Measurements from ENCODE around the gene JOSD1. TPM values are rescaled to one million over a fixed set of nuclear protein-coding genes. Genes with fewer than 3 reads are reported as not detected.
A peak's percentile ranks its signal among the peaks of the same experiment; 100 is the strongest.

The JOSD1 gene
- total RNA-seq, 6 experiments from 2014 or later: 13.0 to 32.2 (median 21.7) TPM

DNA sequence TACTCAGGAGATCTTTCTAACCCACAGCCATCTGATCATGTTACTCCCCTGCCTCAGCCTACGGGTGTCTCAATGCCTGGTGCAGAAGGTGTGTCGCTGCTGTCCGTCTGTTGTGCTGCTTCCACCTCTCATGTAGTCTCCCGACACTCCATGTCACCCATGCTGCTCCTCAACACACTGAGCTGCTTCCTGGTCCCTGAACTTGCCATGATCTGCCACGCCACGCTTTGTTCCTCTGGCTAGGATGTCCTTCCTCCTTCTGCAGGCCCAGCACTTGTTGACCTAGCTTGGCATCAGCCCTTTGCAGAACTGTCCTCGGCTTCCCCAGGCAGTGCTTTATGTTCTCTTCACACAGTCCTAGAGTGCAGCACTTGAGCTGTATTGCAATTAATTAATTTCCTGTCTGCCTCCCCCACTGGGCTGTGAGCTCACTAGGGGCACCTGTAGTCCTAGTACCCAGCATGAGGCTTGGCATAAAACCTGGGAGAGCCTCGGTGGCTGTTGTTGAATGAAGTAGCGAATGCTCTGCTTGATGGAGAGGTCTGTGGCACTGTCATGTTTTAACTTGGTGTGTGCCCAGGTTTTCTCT, 14.5 kb upstream of the JOSD1 start:
- H3K4me3 ChIP-seq: no peak overlapping the region
- no peak for DNase-seq
- no peaks in the 10 kb centered on the region for H3K9me3 ChIP-seq
- intact Hi-C loops (cut with DNase I): no loop called here
- no peak overlapping the region for H3K27ac ChIP-seq
- 82% methylated on average over 9 of the region's 9 CpGs for WGBS (ENCODE audit: insufficient coverage, low coverage, low lambda C conversion rate, missing lambda C conversion rate)
- TF ChIP-seq POLR2A (IDR thresholded peaks at IDR 0.05): no peak
- no peak for TF ChIP-seq CTCF (IDR thresholded peaks at IDR 0.05)
- ATAC-seq: peak; percentile 16 to 56 (median 42)
- H3K36me3 ChIP-seq: peaks cover 0 to 26% (median 1%) of the 10 kb centered on the region in 4 donors
- no peaks in the 10 kb centered on the region for H3K27me3 ChIP-seq
- H3K4me1 ChIP-seq: no peaks in the 10 kb centered on the region

- DNase-seq (no peak), ATAC-seq (no peak)
- Histone ChIP-seq H3K4me3 (no peak overlapping the region), H3K9me3 (no peaks in the 10 kb centered on the region), H3K27me3 (no peaks in the 10 kb centered on the region), H3K4me1 (no peaks in the 10 kb centered on the region), H3K27ac (no peak overlapping the region), H3K36me3 (peaks cover 0 to 29% (median 1%) of the 10 kb centered on the region in 4 donors)
- no peak for TF ChIP-seq POLR2A (IDR thresholded peaks at IDR 0.05)
- TF ChIP-seq CTCF (IDR thresholded peaks at IDR 0.05): no peak
- 89% methylated on average over 3 of the region's 8 CpGs for WGBS (ENCODE audit: insufficient coverage, low coverage, low lambda C conversion rate, missing lambda C conversion rate)
- intact Hi-C loops (cut with DNase I): no loop called here
Measured at GRCh38 chr22:38713921-38714320, 13.2 kb upstream of the JOSD1 start.

GRCh38 chr22:38712486-38713207, 11.9 kb upstream of the JOSD1 start:
- H3K27me3 ChIP-seq: no peaks in the 10 kb centered on the region
- DNase-seq (no peak), ATAC-seq (no peak)
- H3K4me1 ChIP-seq: peaks cover 0 to 5% (median 2%) of the 10 kb centered on the region in 4 donors
- no peak overlapping the region for H3K4me3 ChIP-seq
- TF ChIP-seq POLR2A (IDR thresholded peaks at IDR 0.05) (no peak), CTCF (IDR thresholded peaks at IDR 0.05) (no peak)
- no peak overlapping the region for H3K27ac ChIP-seq
- H3K9me3 ChIP-seq: no peaks in the 10 kb centered on the region
- intact Hi-C loops (cut with DNase I): no loop called here
- WGBS (ENCODE audit: insufficient coverage, low coverage, low lambda C conversion rate, missing lambda C conversion rate): 81% methylated on average over 11 of the region's 11 CpGs
- H3K36me3 ChIP-seq: peaks cover 0 to 21% (median 1%) of the 10 kb centered on the region in 4 donors

GRCh38 chr22:38710866-38711265, 10.1 kb upstream of the JOSD1 start:
- 80% methylated on average over 3 of the region's 3 CpGs for WGBS (ENCODE audit: insufficient coverage, low coverage, low lambda C conversion rate, missing lambda C conversion rate)
- TF ChIP-seq CTCF (IDR thresholded peaks at IDR 0.05): no peak
- TF ChIP-seq POLR2A (IDR thresholded peaks at IDR 0.05): no peak
- Histone ChIP-seq H3K27me3 (no peaks in the 10 kb centered on the region), H3K4me1 (peaks cover 0 to 15% (median 7%) of the 10 kb centered on the region in 4 donors), H3K36me3 (peaks cover 0 to 5% (median under 1%) of the 10 kb centered on the region in 4 donors), H3K9me3 (no peaks in the 10 kb centered on the region), H3K4me3 (no peak overlapping the region), H3K27ac (no peak overlapping the region)
- DNase-seq (no peak), ATAC-seq (no peak)
- intact Hi-C loops (cut with DNase I): no loop called here
